Liver (tissue), 9 donors: Measurements from ENCODE around the gene EEIG1. TPM values are rescaled to one million over a fixed set of nuclear protein-coding genes. Genes with fewer than 3 reads are reported as not detected.

Experiments
- DNase-seq: peaks from one replicate; pipeline ENCODE4 v3.0.0-alpha.2; 2017; ENCODE audit warnings: low spot score
- H3K27ac ChIP-seq, 2 donors: one replicate each; pipeline ENCODE4 v1.7.0; 2013; ENCODE audit warnings: inconsistent platforms in 2 of 2, low read length in 2 of 2, control low read depth in 1 of 2, low read depth in 1 of 2, mild to moderate bottlenecking in 1 of 2
- H3K27me3 ChIP-seq, 4 donors: one replicate each; pipeline versions ENCODE4 v1.6.1 to v1.7.0; 2013; ENCODE audit warnings: low read length in 3 of 4, inconsistent platforms in 1 of 4, mild to moderate bottlenecking in 1 of 4, moderate library complexity in 1 of 4; ENCODE audit not compliant: control insufficient read depth in 4 of 4, insufficient read depth in 4 of 4
- H3K36me3 ChIP-seq, 4 donors: one replicate each; pipeline versions ENCODE4 v1.6.1 to v1.7.0; 2013; ENCODE audit warnings: low read length in 3 of 4, mild to moderate bottlenecking in 3 of 4, low read depth in 1 of 4, moderate library complexity in 1 of 4; ENCODE audit not compliant: control insufficient read depth in 4 of 4, insufficient read depth in 3 of 4
- H3K4me1 ChIP-seq, 4 donors: one replicate each; pipeline versions ENCODE4 v1.6.1 to v1.7.0; 2013; ENCODE audit warnings: low read length in 3 of 4, mild to moderate bottlenecking in 3 of 4, moderate library complexity in 1 of 4; ENCODE audit not compliant: control insufficient read depth in 4 of 4, insufficient read depth in 4 of 4
- H3K4me3 ChIP-seq, 3 donors: one replicate each; pipeline versions ENCODE4 v1.6.1 to v1.7.0; 2013; ENCODE audit warnings: low read length in 3 of 3, control low read depth in 1 of 3, low read depth in 1 of 3, mild to moderate bottlenecking in 1 of 3
- H3K9ac ChIP-seq, 2 donors: one replicate each; pipeline ENCODE4 v1.7.0; 2013; ENCODE audit warnings: low read length in 2 of 2, mild to moderate bottlenecking in 2 of 2, moderate library complexity in 2 of 2, control low read depth in 1 of 2, low read depth in 1 of 2
- H3K9me3 ChIP-seq, 4 donors: one replicate each; pipeline versions ENCODE4 v1.6.1 to v1.7.0; 2013; ENCODE audit warnings: low read length in 3 of 4; ENCODE audit not compliant: control insufficient read depth in 4 of 4
- CTCF ChIP-seq: fragments of 150-350 bp; IDR thresholded peaks from 2 replicates; pipeline ENCODE4 v1.5.1; 2017; ENCODE audit warnings: improper control_type of control experiment, low read depth, low read length; ENCODE audit not compliant: missing input control
- EGR1 ChIP-seq, 2 donors: IDR thresholded peaks; 2 replicates each; pipeline ENCODE4 v1.6.1; 2016 to 2018; ENCODE audit warnings: antibody characterized with exemption in 2 of 2, low read depth in 2 of 2
- FOXA1 ChIP-seq: IDR thresholded peaks from 2 replicates; pipeline ENCODE4 v1.6.1; 2016; ENCODE audit warnings: antibody characterized with exemption
- GABPA ChIP-seq, 2 donors: IDR thresholded peaks in 1 of 2; conservative IDR thresholded peaks in 1 of 2; 2 replicates each; pipeline ENCODE4 v1.6.1; 2016; ENCODE audit warnings: antibody characterized with exemption in 2 of 2, mild to moderate bottlenecking in 1 of 2, moderate library complexity in 1 of 2
- HNF4A ChIP-seq, 2 donors: conservative IDR thresholded peaks; 2 replicates each; pipeline ENCODE4 v1.6.1; 2016; ENCODE audit warnings: antibody characterized with exemption in 2 of 2, mild to moderate bottlenecking in 2 of 2
- HNF4G ChIP-seq: IDR thresholded peaks from 2 replicates; pipeline ENCODE4 v1.6.1; 2016; ENCODE audit warnings: antibody characterized with exemption
- JUND ChIP-seq, 2 donors: IDR thresholded peaks; 2 replicates each; pipeline ENCODE4 v1.6.1; 2016; ENCODE audit warnings: antibody characterized with exemption in 2 of 2
- MAX ChIP-seq: IDR thresholded peaks from 2 replicates; pipeline ENCODE4 v1.6.1; 2016; ENCODE audit warnings: antibody characterized with exemption
- RAD21 ChIP-seq, 2 donors: IDR thresholded peaks; 2 replicates each; pipeline ENCODE4 v1.6.1; 2016; ENCODE audit warnings: antibody characterized with exemption in 2 of 2, mild to moderate bottlenecking in 2 of 2
- SP1 ChIP-seq: IDR thresholded peaks from 2 replicates; pipeline ENCODE4 v1.6.1; 2018; ENCODE audit warnings: antibody characterized with exemption, mild to moderate bottlenecking
- TAF1 ChIP-seq: conservative IDR thresholded peaks from 2 replicates; pipeline ENCODE4 v1.6.1; 2016; ENCODE audit warnings: antibody characterized with exemption, mild to moderate bottlenecking
- ZBTB33 ChIP-seq: IDR thresholded peaks from 2 replicates; pipeline ENCODE4 v1.6.1; 2016; ENCODE audit warnings: antibody characterized with exemption
- WGBS: extraction: QIAGEN DNeasy Blood & Tissue Kit; methylation state at CpG from one replicate; pipeline ENCODE4 v1.1.7; 2013; 5-methylcytosine and 5-hydroxymethylcytosine counted together
- polyA plus RNA-seq, 2 donors: library from polyadenylated mRNA; stranded (reverse) in 1 of 2; unstranded in 1 of 2; fragments of 200-250 nt in 1 of 2; fragments of >200 nt in 1 of 2; fragmentation: Nextera tagmentation in 1 of 2; extraction: Ambion mirVana in 1 of 2; gene quantifications; one replicate each; pipeline versions ENCODE4 v1.2.1 to v1.2.3, GENCODE V29; 2013 to 2015
- total RNA-seq, 2 donors: library from RNA; depleted of rRNA; stranded (reverse); fragments of >200 nt; gene quantifications; one replicate each; pipeline ENCODE4 v1.2.3, GENCODE V29; 2014
- TF ChIP-seq, protein P1 (sequence below): IDR thresholded peaks from 2 replicates; pipeline ENCODE4 v1.6.1; 2016; ENCODE audit warnings: antibody characterized with exemption
- TF ChIP-seq, protein P2 (sequence below): IDR thresholded peaks from 2 replicates; pipeline ENCODE4 v1.6.1; 2016; ENCODE audit warnings: antibody characterized with exemption, mild to moderate bottlenecking
- donor health status: healthy.
- donor health status: healthy.
- donor health status: healthy.
- donor health status: healthy.
- donor health status: healthy.

The EEIG1 gene
- total and polyA plus RNA-seq, 4 donors: 4.9 to 14.3 (median 8.9) TPM

DNA sequence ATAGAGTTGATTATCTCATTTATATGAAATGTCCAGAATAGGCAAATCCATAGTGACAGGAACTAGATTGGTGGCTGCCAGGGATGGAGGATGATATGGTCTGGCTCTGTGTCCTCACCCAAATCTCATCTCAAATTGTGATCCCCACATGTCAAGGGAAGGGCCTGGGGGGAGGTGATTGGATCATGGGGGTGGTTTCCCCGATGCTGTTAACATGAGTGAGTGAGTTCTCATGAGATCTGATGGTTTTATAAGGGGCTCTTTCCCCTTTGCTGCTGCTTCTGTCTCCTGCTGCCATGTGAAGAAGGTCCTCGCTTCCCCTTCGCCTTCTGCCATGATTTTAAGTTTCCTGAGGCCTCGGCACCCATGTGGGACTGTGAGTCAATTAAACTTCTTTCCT lies 21.4 kb downstream of the EEIG1 start:
- H3K4me1 ChIP-seq: peaks cover 18 to 55% (median 42%) of the 10 kb centered on the region in 4 donors
- TF ChIP-seq, protein P1, sequence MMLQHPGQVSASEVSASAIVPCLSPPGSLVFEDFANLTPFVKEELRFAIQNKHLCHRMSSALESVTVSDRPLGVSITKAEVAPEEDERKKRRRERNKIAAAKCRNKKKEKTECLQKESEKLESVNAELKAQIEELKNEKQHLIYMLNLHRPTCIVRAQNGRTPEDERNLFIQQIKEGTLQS: no peak
- TF ChIP-seq CTCF: no peak
- H3K9ac ChIP-seq: no peak overlapping the region
- no peaks in the 10 kb centered on the region for H3K9me3 ChIP-seq
- H3K36me3 ChIP-seq: no peaks in the 10 kb centered on the region
- 96% methylated on average over 4 of the region's 4 CpGs for WGBS
- H3K4me3 ChIP-seq: no peak overlapping the region
- no peak for DNase-seq
- H3K27me3 ChIP-seq: no peaks in the 10 kb centered on the region
- H3K27ac ChIP-seq: no peak overlapping the region

- no peaks in the 10 kb centered on the region for H3K9me3 ChIP-seq
- H3K4me1 ChIP-seq: peaks cover 12 to 54% (median 39%) of the 10 kb centered on the region in 4 donors
- no peak for TF ChIP-seq HNF4G
- no peak for TF ChIP-seq SP1
- TF ChIP-seq, protein P2, sequence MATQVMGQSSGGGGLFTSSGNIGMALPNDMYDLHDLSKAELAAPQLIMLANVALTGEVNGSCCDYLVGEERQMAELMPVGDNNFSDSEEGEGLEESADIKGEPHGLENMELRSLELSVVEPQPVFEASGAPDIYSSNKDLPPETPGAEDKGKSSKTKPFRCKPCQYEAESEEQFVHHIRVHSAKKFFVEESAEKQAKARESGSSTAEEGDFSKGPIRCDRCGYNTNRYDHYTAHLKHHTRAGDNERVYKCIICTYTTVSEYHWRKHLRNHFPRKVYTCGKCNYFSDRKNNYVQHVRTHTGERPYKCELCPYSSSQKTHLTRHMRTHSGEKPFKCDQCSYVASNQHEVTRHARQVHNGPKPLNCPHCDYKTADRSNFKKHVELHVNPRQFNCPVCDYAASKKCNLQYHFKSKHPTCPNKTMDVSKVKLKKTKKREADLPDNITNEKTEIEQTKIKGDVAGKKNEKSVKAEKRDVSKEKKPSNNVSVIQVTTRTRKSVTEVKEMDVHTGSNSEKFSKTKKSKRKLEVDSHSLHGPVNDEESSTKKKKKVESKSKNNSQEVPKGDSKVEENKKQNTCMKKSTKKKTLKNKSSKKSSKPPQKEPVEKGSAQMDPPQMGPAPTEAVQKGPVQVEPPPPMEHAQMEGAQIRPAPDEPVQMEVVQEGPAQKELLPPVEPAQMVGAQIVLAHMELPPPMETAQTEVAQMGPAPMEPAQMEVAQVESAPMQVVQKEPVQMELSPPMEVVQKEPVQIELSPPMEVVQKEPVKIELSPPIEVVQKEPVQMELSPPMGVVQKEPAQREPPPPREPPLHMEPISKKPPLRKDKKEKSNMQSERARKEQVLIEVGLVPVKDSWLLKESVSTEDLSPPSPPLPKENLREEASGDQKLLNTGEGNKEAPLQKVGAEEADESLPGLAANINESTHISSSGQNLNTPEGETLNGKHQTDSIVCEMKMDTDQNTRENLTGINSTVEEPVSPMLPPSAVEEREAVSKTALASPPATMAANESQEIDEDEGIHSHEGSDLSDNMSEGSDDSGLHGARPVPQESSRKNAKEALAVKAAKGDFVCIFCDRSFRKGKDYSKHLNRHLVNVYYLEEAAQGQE: no peak
- no peak for TF ChIP-seq GABPA (IDR thresholded peaks at IDR 0.05 in 1 of 2, conservative IDR thresholded peaks at IDR 0.05 in 1 of 2)
- TF ChIP-seq HNF4A (conservative IDR thresholded peaks at IDR 0.05): no peak
- TF ChIP-seq RAD21 (IDR thresholded peaks at IDR 0.05): no peak
- TF ChIP-seq FOXA1: no peak
- no peak for TF ChIP-seq JUND (IDR thresholded peaks at IDR 0.05)
- no peak for TF ChIP-seq TAF1
- TF ChIP-seq ZBTB33: no peak
- no peak for TF ChIP-seq EGR1 (IDR thresholded peaks at IDR 0.05; ENCODE audit: low read depth in 2 of 2)
- TF ChIP-seq MAX: no peak
- H3K9ac ChIP-seq: no peak overlapping the region
- H3K27me3 ChIP-seq: no peaks in the 10 kb centered on the region
- H3K36me3 ChIP-seq: no peaks in the 10 kb centered on the region
- no peak overlapping the region for H3K4me3 ChIP-seq
- WGBS: 94% methylated on average over 1 of the region's 1 CpG
- no peak for DNase-seq
- no peak overlapping the region for H3K27ac ChIP-seq
These were observed 22.1 kb downstream of the EEIG1 start for GRCh38 chr9:127958728-127959127.
